ENCODE results near the gene ERCC3.

Gene ERCC3

DNA sequence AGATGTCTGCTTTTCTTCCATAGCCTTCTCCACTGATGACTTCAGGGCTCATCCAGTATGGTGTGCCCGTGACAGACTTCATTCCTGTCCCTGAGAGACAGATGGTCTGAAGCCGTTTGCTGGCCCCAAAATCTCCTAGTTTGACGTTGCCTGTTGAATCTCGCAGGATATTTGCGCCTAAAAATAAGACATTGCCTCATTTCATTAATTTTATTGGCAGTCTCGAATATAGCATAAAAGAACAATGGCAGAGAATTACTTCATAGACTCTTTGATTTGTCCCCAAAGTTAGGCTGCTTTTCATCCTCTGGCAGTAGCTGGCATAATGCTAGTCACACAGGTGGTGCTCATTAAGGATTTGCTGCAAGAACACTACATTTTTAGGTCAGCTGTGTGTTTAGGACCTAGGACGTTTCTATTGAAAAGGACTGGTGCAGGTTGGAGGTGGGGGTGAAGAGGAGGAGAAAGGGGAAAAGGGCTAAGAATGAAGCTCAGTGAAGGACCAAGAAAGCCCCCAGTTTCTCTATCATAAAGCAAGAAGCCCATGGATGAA is 14.7 kb upstream of the ERCC3 start:
- no peak overlapping the region for H3K4me3 Mint-ChIP-seq
- no peaks in the 10 kb centered on the region for H3K9me3 Mint-ChIP-seq
- no peak overlapping the region for H3K27ac Mint-ChIP-seq
- peaks cover 3% of the 10 kb centered on the region for H3K4me1 Mint-ChIP-seq (ENCODE audit: low read depth)
- H3K27me3 Mint-ChIP-seq (ENCODE audit: low read depth) = no peaks in the 10 kb centered on the region
- H3K36me3 Mint-ChIP-seq (ENCODE audit: low read depth) = peaks cover 33% of the 10 kb centered on the region

DNA sequence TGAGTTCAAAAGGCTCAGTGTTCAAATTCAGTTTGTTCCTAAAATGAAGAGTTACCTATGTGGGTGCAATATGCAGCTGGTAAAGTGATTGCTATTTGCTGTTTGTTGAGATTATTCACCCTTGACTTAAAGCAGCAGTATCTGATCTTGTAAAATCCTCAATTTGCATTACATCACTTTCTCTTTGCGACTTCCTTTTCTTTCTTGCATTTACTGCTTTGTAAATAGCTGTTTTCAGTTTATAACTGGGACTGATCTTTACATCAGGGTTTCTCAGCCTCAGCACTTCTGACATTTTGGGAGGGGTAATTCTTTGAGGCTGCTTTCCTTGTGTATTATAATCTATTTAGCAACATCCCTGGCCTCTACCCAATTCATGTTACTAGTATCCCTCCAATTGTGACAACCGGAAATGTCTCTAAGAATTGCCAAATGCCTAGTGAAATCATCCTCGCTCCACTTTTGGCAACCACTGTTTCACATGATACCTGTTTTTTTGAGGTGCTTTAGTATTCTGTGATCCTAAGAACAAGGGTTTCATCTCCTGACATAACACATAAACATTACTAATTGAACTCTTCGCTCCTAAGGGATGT is 12.1 kb upstream of the ERCC3 start:
- H3K4me3 Mint-ChIP-seq = no peak overlapping the region
- peaks cover 3% of the 10 kb centered on the region for H3K4me1 Mint-ChIP-seq (ENCODE audit: low read depth)
- peaks cover 25% of the 10 kb centered on the region for H3K36me3 Mint-ChIP-seq (ENCODE audit: low read depth)
- H3K27me3 Mint-ChIP-seq (ENCODE audit: low read depth) = no peaks in the 10 kb centered on the region
- no peak overlapping the region for H3K27ac Mint-ChIP-seq
- no peaks in the 10 kb centered on the region for H3K9me3 Mint-ChIP-seq

DNA sequence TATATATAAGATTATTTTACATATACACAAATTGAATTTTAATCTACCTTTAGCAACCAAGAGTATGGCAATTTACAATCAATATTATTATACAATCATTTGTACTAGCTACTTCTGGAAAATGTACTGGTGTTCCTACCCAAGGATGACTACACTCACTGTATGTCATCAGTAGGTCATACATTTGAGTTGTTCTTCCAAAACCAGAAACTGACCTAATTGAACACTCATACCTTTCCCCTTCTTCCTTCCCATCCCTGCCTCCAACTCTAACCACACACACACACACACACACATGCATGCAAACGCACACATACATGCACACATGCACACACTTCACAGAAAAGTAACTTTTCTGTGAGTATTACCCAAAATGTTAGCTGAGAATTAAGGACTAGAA is 8.2 kb upstream of the ERCC3 start:
- no peak overlapping the region for H3K4me3 Mint-ChIP-seq
- peaks cover 13% of the 10 kb centered on the region for H3K36me3 Mint-ChIP-seq (ENCODE audit: low read depth)
- H3K27me3 Mint-ChIP-seq (ENCODE audit: low read depth) = no peaks in the 10 kb centered on the region
- no peaks in the 10 kb centered on the region for H3K9me3 Mint-ChIP-seq
- no peaks in the 10 kb centered on the region for H3K4me1 Mint-ChIP-seq (ENCODE audit: low read depth)
- H3K27ac Mint-ChIP-seq = no peak overlapping the region

DNA sequence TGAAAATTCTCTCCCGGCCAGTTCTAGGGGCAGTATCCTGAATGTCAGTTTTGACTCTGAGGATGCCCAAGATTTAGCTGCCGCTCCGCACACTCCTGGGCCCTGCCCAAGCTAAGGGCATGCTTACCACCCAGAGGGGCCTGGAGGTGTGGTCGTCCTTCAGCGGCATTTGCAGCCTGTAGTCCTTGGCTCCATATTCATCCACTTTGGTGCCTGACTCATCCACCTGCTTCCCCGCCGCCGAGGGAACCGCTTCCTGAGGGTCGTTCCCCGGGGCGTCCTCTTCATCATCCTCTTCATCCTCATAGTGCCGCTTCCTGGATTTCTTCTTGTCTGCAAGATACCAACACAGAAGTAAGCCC is 577 bp downstream of the ERCC3 start:
- no peaks in the 10 kb centered on the region for H3K27me3 Mint-ChIP-seq (ENCODE audit: low read depth)

DNA sequence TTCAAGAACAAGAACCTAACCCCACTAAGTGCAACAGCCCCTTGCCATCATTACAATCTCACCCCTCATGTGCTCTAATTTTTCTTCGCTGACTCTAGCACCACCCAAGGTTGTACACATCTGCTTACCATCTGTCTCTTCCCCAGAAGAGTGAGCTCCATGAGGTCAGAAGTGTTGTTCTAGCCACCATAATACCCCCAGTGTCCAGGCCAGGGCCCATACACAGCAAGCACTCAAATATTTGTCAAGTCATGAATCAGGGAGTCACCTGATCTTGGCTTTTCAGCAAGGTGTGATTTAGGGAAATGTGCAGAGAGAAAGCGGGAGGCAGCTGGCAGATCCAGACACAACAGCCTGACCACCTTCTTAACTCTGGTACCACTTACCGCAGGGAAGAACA is 5.7 kb downstream of the ERCC3 start:
- H3K4me3 Mint-ChIP-seq = no peak overlapping the region
- H3K27ac Mint-ChIP-seq = no peak overlapping the region
- peaks cover 63% of the 10 kb centered on the region for H3K36me3 Mint-ChIP-seq (ENCODE audit: low read depth)
- peaks cover 9% of the 10 kb centered on the region for H3K9me3 Mint-ChIP-seq
- peaks cover 15% of the 10 kb centered on the region for H3K4me1 Mint-ChIP-seq (ENCODE audit: low read depth)
- H3K27me3 Mint-ChIP-seq (ENCODE audit: low read depth) = no peaks in the 10 kb centered on the region

More for the DNA sequence above, 577 bp downstream of the ERCC3 start:
- H3K9me3 Mint-ChIP-seq = no peaks in the 10 kb centered on the region
- peak overlapping the region; percentile 97 for H3K4me3 Mint-ChIP-seq
- peak overlapping the region; percentile 80 for H3K27ac Mint-ChIP-seq
- H3K36me3 Mint-ChIP-seq (ENCODE audit: low read depth) = peaks cover 31% of the 10 kb centered on the region
- H3K4me1 Mint-ChIP-seq (ENCODE audit: low read depth) = peaks cover 20% of the 10 kb centered on the region

DNA sequence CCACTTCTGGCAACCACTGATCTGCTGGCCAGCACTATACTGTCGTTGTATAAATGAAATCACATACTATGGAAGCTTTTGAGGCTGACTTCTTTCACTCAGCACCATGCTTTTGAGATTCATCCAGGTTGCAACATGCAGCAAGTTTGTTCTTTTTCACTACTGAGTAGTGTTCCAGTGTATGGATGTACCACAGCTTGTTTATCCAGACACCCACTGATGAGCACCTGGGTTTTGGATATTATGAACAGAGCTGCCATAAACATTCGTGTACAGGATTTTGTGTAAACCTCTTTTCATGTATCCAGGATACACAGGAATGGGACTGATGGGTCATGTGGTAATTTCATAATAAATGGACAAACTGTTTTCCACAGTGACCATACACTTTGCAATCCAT is 10.7 kb downstream of the ERCC3 start:
- no peaks in the 10 kb centered on the region for H3K27me3 Mint-ChIP-seq (ENCODE audit: low read depth)
- H3K27ac Mint-ChIP-seq = no peak overlapping the region
- H3K4me1 Mint-ChIP-seq (ENCODE audit: low read depth) = peaks cover 10% of the 10 kb centered on the region
- peaks cover 9% of the 10 kb centered on the region for H3K9me3 Mint-ChIP-seq
- no peak overlapping the region for H3K4me3 Mint-ChIP-seq
- peaks cover 68% of the 10 kb centered on the region for H3K36me3 Mint-ChIP-seq (ENCODE audit: low read depth)

DNA sequence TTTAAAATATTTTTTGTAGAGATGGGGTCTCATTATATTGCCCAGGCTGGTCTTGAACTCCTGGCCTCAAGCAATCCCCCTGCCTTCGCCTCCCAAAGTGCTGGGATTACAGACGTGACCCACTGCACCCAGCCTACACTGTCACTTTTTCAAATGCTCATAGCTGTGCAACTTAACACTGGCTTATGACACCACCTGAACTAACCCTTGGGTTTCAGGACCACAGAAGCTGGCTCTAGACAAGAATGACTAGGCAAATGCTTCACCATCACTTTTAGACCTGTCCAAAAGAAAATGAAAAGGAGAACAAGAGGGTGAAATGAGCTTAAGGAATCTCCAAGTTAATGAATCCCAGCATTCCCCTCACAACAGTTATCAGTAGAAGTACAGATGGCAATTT is 13.3 kb downstream of the ERCC3 start:
- Mint-ChIP-seq H3K4me3 (no peak overlapping the region), H3K4me1 (ENCODE audit: low read depth) (peaks cover 15% of the 10 kb centered on the region), H3K27ac (no peak overlapping the region), H3K27me3 (ENCODE audit: low read depth) (no peaks in the 10 kb centered on the region), H3K36me3 (ENCODE audit: low read depth) (peaks cover 67% of the 10 kb centered on the region), H3K9me3 (peaks cover 9% of the 10 kb centered on the region)

- H3K4me3 Mint-ChIP-seq = no peak overlapping the region
- peaks cover 15% of the 10 kb centered on the region for H3K4me1 Mint-ChIP-seq (ENCODE audit: low read depth)
- H3K27me3 Mint-ChIP-seq (ENCODE audit: low read depth) = no peaks in the 10 kb centered on the region
- peaks cover 9% of the 10 kb centered on the region for H3K9me3 Mint-ChIP-seq
- H3K27ac Mint-ChIP-seq = no peak overlapping the region
- H3K36me3 Mint-ChIP-seq (ENCODE audit: low read depth) = peaks cover 71% of the 10 kb centered on the region
Observed at GRCh38 chr2:127279781-127280180, 14.2 kb downstream of the ERCC3 start.

GRCh38 chr2:127278959-127279358 is 15.0 kb downstream of the ERCC3 start:
- peaks cover 64% of the 10 kb centered on the region for H3K36me3 Mint-ChIP-seq (ENCODE audit: low read depth)
- no peak overlapping the region for H3K27ac Mint-ChIP-seq
- H3K27me3 Mint-ChIP-seq (ENCODE audit: low read depth) = no peaks in the 10 kb centered on the region
- peaks cover 5% of the 10 kb centered on the region for H3K9me3 Mint-ChIP-seq
- H3K4me1 Mint-ChIP-seq (ENCODE audit: low read depth) = peaks cover 11% of the 10 kb centered on the region
- H3K4me3 Mint-ChIP-seq = no peak overlapping the region

DNA sequence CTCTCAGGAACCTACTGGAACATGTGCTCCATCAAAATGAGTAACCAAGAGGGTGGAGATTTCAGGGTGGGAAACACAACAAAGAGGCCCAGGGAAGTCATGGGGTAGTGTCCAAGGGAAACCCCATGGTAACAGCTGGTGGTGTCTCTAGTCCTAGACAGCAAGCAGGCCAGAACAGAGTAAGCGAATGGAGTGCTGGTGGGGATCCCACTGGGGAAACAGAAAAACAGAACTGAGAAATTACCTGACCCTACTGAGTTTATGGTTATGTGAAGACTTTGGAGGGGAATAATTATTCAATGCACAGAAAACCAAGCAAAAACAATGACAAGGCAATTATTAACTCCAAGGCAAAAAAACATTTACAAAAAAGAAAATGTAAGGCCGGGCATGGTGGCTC is 16.9 kb downstream of the ERCC3 start:
- no peak overlapping the region for H3K4me3 Mint-ChIP-seq
- no peaks in the 10 kb centered on the region for H3K27me3 Mint-ChIP-seq (ENCODE audit: low read depth)
- no peaks in the 10 kb centered on the region for H3K9me3 Mint-ChIP-seq
- H3K36me3 Mint-ChIP-seq (ENCODE audit: low read depth) = peaks cover 55% of the 10 kb centered on the region
- H3K4me1 Mint-ChIP-seq (ENCODE audit: low read depth) = peaks cover 5% of the 10 kb centered on the region
- no peak overlapping the region for H3K27ac Mint-ChIP-seq

DNA sequence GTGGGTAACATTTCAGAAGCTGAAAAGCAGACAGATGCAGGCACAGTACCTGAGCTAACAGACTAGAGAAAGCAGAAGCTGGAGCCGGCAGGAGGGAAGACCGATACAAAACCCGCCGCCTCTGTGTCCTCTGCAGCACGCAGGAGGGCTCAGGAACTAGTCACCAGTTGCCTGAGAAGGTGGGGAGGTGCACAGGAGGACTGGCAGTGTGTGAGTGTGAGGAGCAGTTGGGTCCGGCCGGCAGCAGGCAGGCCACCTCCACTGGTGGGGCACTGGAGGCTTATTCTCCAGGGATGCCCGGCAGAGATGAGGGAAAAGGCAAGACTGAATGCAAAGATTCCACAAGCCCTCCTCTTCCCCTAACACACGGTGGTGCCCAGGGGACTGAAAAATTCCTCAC is 18.2 kb downstream of the ERCC3 start:
- no peak overlapping the region for H3K27ac Mint-ChIP-seq
- H3K9me3 Mint-ChIP-seq = no peaks in the 10 kb centered on the region
- peaks cover 58% of the 10 kb centered on the region for H3K36me3 Mint-ChIP-seq (ENCODE audit: low read depth)
- peaks cover 5% of the 10 kb centered on the region for H3K4me1 Mint-ChIP-seq (ENCODE audit: low read depth)
- no peaks in the 10 kb centered on the region for H3K27me3 Mint-ChIP-seq (ENCODE audit: low read depth)
- H3K4me3 Mint-ChIP-seq = no peak overlapping the region

- Mint-ChIP-seq H3K27ac (no peak overlapping the region), H3K36me3 (ENCODE audit: low read depth) (peaks cover 60% of the 10 kb centered on the region), H3K4me1 (ENCODE audit: low read depth) (peaks cover 5% of the 10 kb centered on the region), H3K4me3 (no peak overlapping the region), H3K27me3 (ENCODE audit: low read depth) (no peaks in the 10 kb centered on the region), H3K9me3 (no peaks in the 10 kb centered on the region)
Observed at GRCh38 chr2:127275356-127275755, 18.6 kb downstream of the ERCC3 start.

- Mint-ChIP-seq H3K36me3 (ENCODE audit: low read depth) (peaks cover 53% of the 10 kb centered on the region), H3K27ac (no peak overlapping the region), H3K9me3 (no peaks in the 10 kb centered on the region)
Observed at GRCh38 chr2:127270663-127271062, 23.3 kb downstream of the ERCC3 start.

GRCh38 chr2:127261804-127262406 is 32.0 kb downstream of the ERCC3 start:
- Mint-ChIP-seq H3K4me1 (ENCODE audit: low read depth) (no peaks in the 10 kb centered on the region), H3K36me3 (ENCODE audit: low read depth) (peaks cover 42% of the 10 kb centered on the region), H3K9me3 (no peaks in the 10 kb centered on the region)

More at GRCh38 chr2:127270663-127271062, 23.3 kb downstream of the ERCC3 start:
- Mint-ChIP-seq H3K27me3 (ENCODE audit: low read depth) (no peaks in the 10 kb centered on the region), H3K4me1 (ENCODE audit: low read depth) (no peaks in the 10 kb centered on the region), H3K4me3 (no peak overlapping the region)

GRCh38 chr2:127259355-127259754 is 34.6 kb downstream of the ERCC3 start:
- Mint-ChIP-seq H3K4me1 (ENCODE audit: low read depth) (no peaks in the 10 kb centered on the region), H3K27ac (no peak overlapping the region), H3K36me3 (ENCODE audit: low read depth) (peaks cover 40% of the 10 kb centered on the region), H3K4me3 (no peak overlapping the region), H3K27me3 (ENCODE audit: low read depth) (no peaks in the 10 kb centered on the region), H3K9me3 (no peaks in the 10 kb centered on the region)

More at GRCh38 chr2:127261804-127262406, 32.0 kb downstream of the ERCC3 start:
- Mint-ChIP-seq H3K27ac (no peak overlapping the region), H3K27me3 (ENCODE audit: low read depth) (no peaks in the 10 kb centered on the region), H3K4me3 (no peak overlapping the region)
